GM12872 (cell line): ENCODE results near the gene ZBTB4.

ENCODE experiments used
- CTCF ChIP-seq: IDR thresholded peaks from 3 replicates; pipeline ENCODE4 v1.5.1; 2011; ENCODE audit warnings: low read depth, mild to moderate bottlenecking, low read length, moderate library complexity; ENCODE audit not compliant: insufficient read depth

The ZBTB4 gene

GRCh38 chr17:7480089-7480384 lies 606 bp upstream of the ZBTB4 start:
- TF ChIP-seq CTCF, result no peak

GRCh38 chr17:7478276-7479212 lies 887 bp downstream of the ZBTB4 start:
- no peak for TF ChIP-seq CTCF

GRCh38 chr17:7477392-7478275 lies 1.8 kb downstream of the ZBTB4 start:
- no peak for TF ChIP-seq CTCF

- no peak for TF ChIP-seq CTCF
Observed at GRCh38 chr17:7476951-7477350, 2.5 kb downstream of the ZBTB4 start.

GRCh38 chr17:7476494-7476893 lies 2.9 kb downstream of the ZBTB4 start:
- no peak for TF ChIP-seq CTCF

- TF ChIP-seq CTCF, result no peak
Observed at GRCh38 chr17:7475764-7476422, 3.5 kb downstream of the ZBTB4 start.

GRCh38 chr17:7471729-7472128 lies 7.7 kb downstream of the ZBTB4 start:
- no peak for TF ChIP-seq CTCF
